LNCAP (cell line): ENCODE data around the gene PDXP.

ENCODE experiments used
- TF ChIP-seq, protein P1 (sequence below): fragments of 450-650 bp; IDR thresholded peaks from 2 replicates; pipeline ENCODE4 v1.5.1; 2017; ENCODE audit warnings: mild to moderate bottlenecking

PDXP gene

DNA sequence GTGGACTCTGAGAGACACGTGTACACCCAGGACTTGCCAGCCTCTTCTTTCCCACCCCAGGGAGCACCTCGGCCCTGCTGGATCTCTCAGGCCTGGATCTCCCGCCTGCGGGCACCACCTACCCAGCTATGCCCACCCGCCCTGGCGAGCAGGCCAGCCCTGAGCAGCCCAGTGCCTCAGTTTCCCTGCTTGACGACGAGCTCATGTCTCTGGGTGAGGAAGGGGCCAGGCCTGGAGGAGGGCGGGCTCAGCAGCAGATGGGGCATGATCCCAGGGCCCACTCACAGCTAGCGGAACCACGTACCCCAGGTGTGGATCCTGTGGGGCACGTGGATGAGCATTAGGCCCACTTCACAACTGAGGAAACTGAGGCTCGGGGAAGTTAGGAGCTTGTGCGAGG is 32.8 kb upstream of the PDXP start:
- TF ChIP-seq, protein P1, sequence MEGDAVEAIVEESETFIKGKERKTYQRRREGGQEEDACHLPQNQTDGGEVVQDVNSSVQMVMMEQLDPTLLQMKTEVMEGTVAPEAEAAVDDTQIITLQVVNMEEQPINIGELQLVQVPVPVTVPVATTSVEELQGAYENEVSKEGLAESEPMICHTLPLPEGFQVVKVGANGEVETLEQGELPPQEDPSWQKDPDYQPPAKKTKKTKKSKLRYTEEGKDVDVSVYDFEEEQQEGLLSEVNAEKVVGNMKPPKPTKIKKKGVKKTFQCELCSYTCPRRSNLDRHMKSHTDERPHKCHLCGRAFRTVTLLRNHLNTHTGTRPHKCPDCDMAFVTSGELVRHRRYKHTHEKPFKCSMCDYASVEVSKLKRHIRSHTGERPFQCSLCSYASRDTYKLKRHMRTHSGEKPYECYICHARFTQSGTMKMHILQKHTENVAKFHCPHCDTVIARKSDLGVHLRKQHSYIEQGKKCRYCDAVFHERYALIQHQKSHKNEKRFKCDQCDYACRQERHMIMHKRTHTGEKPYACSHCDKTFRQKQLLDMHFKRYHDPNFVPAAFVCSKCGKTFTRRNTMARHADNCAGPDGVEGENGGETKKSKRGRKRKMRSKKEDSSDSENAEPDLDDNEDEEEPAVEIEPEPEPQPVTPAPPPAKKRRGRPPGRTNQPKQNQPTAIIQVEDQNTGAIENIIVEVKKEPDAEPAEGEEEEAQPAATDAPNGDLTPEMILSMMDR: no peak

GRCh38 chr22:37626144-37626543 is 32.4 kb upstream of the PDXP start:
- TF ChIP-seq, protein P1: no peak

DNA sequence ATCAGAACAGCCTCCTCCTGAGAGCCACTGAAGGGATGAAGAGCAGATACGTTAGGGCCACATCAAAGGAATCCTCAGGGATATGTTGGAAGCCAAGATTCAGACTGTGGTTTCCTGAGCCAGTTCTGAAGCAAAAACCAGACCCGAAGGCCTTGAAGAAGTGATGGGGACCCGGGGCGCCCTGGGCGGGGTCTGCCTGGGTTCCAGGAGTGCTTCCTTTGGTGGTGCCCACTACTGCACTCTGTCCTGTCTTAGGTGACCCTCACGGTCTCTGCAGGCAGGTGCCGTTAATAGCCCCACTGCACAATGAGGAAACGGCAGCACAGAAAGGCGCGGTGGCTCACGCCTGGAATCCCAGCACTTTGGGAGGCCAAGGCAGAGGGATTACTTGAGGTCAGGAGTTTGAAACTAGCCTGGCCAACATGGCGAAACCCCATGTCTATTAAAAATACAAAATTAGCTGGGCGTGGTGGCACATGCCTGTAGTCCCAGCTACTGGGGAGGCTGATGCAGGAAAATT is 31.9 kb upstream of the PDXP start:
- TF ChIP-seq, protein P1: no peak

DNA sequence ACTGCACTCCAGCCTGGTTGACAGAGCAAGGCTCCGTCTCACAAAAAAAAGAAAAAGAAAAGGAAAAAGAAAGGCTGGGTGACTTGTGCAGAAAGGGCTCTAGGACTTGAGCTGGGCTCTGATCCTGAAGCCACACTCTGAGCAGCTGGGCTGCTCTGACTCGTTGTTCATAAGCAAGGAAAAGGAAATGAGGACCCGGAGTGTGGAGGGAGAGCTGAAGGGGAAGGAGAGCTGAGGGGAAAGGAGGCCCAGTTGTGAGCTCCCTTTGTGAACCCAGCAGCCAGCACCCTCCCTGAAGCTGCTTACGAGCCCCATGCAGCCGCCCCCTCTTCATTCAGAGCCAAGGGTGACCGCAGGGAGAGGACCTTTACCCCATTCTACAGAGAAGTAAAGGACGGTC is 31.4 kb upstream of the PDXP start:
- TF ChIP-seq, protein P1: no peak

- TF ChIP-seq, protein P1: no peak
Measured at GRCh38 chr22:37627545-37627944, 31.0 kb upstream of the PDXP start.

DNA sequence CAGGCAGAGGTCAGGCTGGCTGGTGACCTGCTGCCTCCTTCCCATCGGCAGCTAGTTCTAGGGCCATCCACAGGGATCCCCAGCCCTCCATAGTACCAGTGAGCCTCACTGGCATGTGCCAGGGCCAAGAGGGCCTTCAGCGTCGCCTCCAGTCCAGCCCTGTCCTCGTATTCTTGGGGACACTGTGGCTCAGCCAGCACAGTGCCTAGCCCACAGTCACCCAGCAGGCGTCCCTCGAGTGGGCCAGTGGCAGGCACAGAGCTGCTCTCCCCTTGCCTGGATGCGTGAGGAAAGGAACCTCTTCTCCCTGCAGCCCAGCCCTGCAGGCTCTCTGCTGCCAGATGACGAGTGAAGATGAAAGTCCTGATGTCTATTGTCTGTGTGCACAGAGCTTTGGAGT is 29.7 kb upstream of the PDXP start:
- TF ChIP-seq, protein P1: no peak

- TF ChIP-seq, protein P1: no peak
Measured at GRCh38 chr22:37629928-37630327, 28.6 kb upstream of the PDXP start.

DNA sequence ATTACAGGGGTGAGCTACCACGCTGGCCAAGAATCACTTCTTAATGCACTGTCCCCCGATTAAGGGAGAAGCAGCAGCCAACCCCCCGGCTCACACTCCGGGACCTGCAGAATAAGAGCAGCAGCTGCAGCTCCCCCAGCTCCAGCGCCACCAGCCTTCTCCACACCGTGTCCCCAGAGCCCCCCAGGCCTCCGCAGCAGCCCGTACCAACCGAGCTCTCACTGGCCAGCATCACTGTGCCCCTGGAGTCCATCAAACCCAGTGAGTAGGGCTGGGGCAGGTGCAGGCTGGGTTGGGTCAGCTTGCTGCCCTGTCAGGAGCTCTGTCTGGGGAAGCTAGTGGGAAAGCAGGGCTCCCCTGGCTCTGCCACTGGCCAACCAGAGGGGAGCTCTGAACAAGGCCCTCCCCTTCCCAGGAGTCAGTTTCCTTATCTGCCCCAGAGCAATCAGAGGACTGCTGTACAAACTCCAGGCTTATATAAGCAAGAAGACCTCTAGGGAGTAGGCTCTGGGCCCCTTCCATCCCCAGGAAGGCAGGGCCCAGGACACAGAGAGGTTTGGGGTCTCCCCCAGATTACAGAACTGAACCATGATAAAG is 27.6 kb upstream of the PDXP start:
- TF ChIP-seq, protein P1: no peak
